Glomerular visceral epithelial cell (primary cell): ENCODE results near the gene RDH12.

ENCODE experiments used
- DNase-seq: peaks from one replicate; pipeline ENCODE4 v3.0.0-alpha.2; 2016; ENCODE audit errors: extremely low spot score

The RDH12 gene

DNA sequence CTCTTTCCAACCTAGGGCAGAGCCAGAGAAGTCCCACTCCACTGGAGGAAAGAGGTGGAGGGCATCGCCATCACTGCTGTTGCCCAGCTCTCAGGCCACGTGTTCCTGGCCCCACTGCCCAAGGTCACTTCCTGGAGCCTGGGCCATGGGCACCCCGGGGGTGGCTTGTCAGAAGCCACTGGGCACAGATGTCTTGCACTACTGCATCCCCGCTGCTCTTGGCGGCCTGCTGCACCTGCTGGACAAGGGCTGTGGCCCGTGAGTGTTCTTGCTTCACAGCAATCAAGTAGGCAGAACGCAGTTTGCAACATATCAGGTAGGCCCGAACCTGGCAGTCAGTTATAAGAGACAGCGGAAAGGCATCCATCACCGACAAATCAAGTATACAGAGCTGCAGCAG lies 46.6 kb downstream of the RDH12 start:
- no peak for DNase-seq

DNA sequence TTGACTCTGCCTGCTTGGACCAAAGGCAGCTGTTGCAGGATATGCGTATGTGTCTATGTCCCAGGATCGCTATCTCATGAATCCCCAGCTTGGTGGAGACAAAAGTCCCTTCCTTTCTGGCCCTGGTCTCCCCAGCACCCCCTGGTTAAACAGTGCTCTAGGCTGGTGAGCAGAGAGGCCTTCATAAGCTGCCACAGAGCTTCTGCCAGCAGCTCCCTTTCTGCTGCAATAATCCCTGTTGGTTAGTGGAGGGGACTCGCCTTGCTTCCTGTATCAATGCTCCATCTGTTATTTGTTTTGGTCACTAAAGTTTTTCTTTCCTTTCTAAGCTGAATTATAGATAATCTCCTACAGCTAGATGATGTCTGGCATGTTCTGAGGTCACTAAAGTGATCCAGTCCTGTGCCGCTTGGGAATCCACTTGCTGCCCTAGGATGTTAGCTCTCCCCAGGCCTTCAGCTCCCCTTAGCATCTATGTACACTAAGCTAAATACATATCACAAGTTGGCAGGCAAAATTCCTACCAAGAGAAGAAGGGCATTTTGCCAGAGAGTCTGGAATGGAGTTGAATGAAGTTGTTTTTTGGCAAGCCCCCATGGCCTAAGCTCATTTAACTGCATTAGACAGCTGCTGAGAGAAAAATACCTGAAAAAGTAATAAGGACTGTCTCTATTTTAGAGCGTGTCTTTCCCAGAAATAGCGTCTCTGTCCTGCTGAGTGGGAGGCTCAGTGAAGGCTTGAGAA lies 47.8 kb downstream of the RDH12 start:
- DNase-seq: no peak

DNA sequence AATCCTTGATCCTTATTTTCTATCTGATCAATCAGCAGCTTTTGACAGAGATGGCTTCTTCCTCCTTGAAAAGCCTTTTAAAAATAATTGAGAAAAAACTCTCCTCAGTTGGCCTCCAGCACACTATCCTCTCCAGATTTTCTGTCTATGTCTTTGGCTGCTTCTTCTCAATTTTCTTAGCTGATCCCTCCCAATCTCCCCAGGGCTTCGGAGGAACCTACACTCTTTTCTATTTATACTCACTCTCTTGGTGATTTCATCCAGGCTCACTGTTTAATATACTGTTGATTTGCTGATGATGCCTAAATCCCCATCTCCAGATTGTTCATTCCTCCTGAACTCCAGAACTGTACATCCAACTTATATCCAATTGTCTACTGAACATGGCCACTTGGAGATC lies 54.8 kb downstream of the RDH12 start:
- no peak for DNase-seq

DNA sequence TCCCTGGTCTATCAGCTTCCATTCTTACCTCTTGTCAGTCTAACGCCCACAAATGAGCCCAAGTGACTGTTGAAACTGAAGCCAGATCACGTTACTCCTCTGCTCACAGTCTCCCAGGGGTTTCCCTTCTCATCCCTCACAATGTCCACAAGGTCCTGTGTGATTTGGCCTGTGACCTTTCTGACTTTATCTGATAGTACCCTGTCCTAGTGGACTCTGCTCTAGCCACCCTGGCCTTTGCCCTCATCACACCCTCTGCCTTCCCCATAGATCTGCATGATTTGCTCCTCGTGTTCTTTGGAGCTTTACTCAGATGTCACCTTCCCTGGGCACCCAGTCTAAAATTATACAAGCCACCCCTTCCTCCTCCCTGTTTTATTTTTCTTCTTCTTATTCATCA lies 55.5 kb downstream of the RDH12 start:
- DNase-seq: no peak

DNA sequence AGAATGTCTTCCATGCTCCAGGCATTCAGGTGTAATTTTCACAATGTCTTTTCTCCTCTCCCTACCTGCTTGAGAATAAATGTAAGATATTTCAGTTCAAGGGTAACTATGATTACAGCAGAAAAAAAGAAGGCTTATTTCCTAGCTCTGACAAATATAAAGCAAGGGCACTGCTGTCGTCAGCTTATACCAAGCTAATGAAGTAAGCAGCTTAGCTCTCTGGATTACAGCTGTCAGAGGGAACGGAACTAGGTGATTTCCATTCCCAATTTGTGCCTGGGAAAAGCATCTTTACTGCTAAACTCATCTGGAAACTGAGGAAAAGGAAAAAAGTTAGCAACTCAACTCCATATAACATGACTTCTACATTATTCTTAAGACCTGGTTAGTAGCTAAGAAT lies 58.2 kb downstream of the RDH12 start:
- no peak for DNase-seq

DNA sequence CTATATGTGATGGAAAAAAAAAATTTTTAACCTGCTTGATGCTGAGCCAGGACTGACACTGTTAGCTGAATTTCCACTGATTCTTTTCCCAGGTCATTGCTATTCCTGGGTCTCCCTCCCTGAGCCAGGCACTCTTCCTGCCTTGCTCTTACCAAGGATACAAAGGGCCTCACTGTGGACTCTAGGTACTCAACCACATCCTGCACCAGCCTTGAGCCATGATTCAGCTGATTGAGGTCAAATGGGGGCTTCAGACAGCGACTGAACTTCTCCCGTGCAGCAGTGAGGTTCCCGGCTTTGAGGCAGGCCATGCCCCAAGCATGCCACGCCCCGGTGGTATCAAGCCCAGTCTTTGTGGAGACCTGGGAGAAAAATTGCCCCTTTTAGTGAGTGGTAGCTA lies 60.4 kb downstream of the RDH12 start:
- peak; percentile 8 for DNase-seq

DNA sequence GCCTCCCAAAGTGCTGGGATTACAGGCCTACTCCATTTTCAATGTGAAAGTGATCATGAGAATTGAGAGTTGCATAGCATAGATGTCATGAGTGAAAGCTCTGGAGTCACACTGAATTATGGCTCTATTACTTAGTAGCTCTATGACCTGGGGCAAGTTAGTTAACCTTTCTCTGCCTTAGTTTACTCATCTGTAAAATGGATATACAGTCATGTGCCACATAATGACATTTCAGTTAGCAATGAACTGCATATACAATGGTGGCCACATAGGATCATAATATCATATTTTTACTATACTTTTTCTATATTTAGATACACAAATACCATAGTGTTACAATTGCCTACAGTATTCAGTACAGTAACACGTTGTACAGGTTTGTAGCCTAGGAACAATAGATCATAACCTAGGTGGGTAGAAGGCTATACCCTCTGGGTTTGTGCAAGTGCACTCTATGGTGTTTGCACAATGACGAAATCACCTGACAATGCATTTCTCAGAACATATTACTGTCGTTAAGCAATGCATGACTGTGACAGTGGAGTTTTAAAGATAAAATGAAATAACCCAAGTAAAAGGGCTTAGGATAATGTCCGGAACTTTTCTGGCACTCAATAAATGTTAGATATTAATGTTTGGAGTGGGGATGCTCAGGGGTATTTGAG lies 61.6 kb downstream of the RDH12 start:
- DNase-seq: no peak

DNA sequence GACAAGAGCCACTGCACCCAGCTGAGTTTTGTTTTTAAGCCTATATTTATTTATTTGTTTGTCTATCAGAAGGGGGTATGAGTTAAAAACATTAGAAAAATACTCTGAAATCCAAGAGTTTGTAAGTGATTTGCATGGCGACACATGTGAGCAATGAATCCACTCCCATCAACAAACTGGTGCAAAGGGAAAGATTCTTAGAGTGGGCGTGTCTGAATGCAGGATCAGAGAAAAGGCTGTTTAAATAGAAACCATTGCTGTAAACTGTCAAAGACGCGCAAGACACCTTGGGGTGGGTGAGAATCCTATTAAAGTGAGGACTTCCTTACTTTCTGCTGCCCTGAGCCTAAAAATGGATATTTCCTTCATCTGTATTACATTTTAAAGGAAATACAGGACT lies 62.8 kb downstream of the RDH12 start:
- DNase-seq: no peak

DNA sequence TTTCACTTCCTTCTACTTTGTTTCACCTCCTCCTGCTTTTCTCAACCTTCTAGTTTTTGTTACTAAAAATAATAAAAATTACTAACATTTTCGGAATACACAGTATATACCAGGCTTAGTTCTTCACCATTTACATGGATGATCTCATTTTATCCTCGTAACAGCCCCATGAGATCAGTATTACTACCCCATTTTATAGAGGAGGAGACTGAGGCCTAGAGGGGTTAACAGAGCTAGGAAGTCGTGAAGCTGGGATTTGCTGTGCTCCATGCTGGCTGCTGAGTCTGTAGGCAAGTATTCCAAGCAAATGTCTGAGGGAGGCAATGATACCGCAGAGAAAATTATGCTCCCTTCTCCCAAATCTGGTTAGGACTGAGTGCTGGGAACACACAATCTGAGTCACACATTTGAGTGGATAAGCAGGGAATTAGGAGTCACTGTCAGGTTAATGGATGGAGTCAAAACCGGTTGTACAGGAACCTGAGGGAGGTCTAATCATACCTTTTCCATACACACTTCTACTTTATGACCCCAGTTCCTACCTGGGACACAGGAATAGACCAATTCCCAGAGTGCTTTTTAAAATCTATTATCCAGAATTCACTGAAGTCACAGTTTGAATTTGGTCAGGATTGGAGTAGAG lies 63.6 kb downstream of the RDH12 start:
- DNase-seq: no peak

DNA sequence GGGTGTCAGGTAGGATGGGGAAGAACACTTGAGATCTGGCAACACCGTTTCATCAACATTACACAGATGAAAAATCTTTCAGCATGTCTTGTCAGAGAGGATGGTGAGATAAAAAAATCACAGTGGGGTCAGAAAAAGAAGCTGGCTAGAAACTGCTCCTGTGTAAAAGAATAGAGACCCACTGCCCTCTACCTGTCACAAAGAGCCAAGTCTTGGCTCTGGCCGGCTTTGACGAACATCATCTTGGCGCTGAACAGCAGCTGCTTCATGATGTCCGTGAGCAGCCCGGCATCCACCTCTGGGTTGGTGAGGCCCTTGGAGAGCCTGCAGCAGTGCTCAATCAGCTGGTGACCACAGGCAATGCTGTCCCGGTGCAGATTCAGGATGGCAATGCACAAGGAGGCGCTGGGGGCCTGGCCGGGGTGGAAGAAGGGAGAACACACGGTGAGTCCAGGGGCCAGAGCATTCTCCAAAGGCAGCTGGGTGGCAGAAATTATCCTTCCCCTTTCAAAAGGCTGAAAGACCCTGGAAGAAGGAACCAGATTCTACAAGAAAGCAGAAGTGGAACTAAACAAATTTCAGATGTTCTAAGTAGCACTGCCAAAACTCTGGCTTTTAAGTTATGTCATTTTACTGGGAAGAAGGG lies 64.5 kb downstream of the RDH12 start:
- no peak for DNase-seq

DNA sequence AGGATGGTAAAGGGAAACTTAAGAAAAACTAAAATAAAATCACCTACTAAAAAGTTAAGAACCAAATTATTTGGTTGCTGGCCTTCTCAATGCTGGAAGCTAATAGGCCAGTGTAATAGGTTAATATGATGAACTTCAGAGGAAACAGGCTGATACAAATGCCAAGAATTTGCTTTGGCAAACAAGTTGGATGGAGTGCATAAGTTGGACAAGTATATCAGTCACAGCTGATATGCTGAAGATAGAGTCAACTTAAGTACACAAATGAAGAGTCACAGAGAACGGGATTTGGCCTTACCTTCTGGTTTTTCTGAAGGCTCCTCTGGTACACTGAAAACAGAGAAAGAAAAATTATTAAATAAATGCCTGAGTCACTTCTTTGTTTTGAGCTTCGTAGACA lies 66.5 kb downstream of the RDH12 start:
- DNase-seq: no peak

DNA sequence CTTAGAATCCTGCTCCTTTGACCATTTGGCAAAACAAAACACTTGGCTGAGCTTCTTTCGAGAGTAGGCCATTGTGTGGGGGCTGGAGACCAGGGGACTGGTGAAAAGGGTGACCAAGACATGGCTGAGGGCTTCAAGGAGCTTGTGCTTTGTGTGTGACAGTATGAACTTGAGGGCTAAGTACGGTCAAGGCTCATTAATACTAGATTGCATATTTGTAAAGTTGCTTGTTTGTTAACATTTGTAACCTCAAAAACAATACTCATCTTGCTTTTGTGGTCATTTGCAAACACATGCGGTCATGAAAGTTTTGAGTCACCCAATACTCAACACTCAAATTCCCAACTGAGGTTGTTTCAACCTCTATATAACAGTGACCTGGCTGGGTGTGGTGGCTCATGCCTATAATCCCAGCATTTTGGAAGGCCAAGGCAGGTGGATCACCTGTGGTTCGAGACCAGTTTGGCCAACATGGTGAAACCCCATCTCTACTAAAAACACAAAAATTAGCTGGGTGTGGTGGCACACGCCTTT lies 72.2 kb downstream of the RDH12 start:
- DNase-seq: no peak

DNA sequence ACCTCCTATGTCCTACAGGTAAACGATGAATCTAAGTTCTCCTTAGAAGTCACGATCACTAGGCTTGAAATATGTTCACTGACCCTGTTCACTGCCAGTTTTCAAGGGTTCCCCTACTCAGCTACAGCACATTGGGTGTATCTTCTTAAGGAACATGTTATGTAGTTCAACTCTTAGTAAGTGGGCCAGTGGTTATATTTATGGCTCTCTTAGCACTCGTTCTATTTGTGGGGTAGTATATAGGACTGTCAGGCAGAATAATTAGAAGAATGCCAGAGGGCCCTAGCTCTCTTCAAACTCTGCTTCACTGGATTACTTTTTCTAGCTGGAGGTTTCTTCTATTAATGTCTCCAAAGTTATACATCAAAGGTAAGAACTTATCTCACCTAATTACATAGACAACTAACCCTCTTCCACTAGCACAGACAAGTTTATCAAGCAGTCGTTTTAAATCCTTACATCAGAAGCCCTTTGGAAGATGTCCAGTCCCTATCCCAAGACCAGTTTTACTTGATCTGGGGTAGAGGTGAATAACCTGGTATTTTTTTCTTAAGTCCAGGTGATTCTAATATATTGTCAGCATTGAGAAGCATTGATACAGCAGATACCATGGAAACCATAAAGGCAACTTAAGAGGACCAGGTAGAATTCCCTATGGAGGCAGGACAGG lies 75.1 kb downstream of the RDH12 start:
- no peak for DNase-seq

DNA sequence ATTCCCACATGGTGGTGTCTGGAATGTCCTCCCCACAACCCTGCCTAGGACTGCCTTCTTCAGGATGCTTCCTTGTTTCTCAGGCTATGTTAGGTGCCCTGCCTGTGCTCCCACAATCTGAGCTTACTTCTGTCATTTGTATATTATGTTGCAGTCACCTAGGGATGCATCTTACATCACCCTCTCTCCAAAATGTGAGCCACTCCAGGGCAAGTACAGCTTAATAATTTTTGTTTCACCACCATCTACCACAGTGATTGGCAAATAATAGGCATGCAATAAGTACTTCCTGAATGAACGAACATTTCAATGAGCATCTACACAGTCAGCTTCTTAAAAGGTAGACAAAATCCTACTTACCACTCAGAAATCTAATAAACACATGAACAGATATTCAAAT lies 77.1 kb downstream of the RDH12 start:
- no peak for DNase-seq

DNA sequence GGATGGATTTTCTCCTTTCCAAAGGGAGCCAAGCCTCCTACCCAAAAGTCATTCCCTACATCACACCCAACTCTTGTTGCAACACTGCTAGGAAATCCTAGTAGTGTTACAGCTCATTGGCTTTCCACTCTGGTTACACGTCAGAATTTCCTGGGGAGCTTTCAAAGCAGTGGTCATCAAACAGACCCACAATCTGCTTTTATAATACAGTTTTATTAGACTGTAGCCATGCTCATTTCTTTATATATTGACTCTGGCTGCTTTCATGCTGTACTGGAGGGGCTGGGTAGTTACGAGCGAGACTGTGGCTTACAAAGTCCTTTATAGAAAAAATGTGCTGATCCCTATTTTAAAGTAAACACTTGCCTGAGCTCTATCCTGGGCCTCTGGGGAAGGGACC lies 80.4 kb downstream of the RDH12 start:
- no peak for DNase-seq
